ENCODE data around the gene ZNF165.
"Not testable (repeated sequence)": the region's sequence is repeated elsewhere in the genome, so short reads cannot be mapped to it uniquely, and the experiment has no call there.

The ZNF165 gene

DNA sequence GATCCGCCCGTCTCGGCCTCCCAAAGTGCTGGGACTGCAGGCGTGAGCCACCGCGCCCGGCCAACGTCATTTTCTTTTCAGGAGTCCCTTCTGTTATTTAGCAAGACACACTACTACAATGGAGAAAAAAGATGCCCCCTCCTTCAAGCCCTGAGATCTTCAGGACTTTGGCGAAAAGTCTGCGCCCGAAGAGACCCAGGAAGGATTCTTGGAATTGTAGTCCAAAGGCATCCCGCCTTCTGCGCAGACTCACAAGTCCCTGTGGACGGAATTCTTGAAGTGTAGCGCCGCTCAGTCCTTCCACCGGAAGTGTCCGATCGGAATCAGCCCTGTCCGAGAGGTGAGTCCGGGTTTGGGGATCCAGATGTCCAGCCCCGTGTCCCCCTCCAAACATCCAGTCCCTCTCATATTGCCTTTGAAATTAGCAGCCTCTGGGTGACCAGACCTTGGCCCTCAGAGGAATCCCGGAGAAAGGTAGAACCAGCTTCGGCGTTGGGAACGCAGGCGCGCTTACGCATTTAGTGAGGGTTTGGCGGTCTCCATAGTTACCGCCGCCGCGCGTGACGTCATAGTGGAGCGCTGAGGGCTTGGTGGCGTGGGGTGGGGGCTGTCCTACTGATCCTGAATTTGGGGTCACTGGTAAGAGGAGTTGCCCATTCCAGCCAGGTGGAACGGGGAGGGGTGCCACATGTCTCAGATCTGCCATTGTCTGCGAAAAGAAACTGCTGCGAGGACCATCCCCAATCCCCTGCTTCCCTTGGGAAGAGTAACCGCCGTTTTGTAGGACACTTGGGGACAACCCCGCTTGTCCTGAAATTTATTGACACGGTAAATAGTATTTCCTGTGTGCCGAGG is 490 bp downstream of the ZNF165 start:
- TF ChIP-seq, protein P1, sequence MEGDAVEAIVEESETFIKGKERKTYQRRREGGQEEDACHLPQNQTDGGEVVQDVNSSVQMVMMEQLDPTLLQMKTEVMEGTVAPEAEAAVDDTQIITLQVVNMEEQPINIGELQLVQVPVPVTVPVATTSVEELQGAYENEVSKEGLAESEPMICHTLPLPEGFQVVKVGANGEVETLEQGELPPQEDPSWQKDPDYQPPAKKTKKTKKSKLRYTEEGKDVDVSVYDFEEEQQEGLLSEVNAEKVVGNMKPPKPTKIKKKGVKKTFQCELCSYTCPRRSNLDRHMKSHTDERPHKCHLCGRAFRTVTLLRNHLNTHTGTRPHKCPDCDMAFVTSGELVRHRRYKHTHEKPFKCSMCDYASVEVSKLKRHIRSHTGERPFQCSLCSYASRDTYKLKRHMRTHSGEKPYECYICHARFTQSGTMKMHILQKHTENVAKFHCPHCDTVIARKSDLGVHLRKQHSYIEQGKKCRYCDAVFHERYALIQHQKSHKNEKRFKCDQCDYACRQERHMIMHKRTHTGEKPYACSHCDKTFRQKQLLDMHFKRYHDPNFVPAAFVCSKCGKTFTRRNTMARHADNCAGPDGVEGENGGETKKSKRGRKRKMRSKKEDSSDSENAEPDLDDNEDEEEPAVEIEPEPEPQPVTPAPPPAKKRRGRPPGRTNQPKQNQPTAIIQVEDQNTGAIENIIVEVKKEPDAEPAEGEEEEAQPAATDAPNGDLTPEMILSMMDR (IDR thresholded peaks at IDR 0.05; ENCODE audit: low read depth, low read length), result no peak
- DNase-seq (ENCODE audit: extremely low read depth, low read depth), result peak; percentile 91

DNA sequence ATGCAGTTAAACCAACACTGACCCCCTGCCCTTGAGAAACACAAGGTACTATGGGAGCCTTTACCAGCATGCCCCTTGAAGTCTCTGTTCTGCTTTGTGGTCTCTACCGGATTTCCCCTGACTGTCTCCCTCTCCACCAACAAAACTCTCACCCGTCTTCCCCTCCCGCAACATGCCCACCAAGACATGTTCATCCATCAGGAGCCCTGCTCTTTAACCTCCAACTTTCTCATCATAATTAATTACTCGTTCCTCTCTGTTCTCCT is 1.1 kb downstream of the ZNF165 start:
- TF ChIP-seq, protein P1 (IDR thresholded peaks at IDR 0.05; ENCODE audit: low read depth, low read length), result no peak
- DNase-seq (ENCODE audit: extremely low read depth, low read depth), result no peak

DNA sequence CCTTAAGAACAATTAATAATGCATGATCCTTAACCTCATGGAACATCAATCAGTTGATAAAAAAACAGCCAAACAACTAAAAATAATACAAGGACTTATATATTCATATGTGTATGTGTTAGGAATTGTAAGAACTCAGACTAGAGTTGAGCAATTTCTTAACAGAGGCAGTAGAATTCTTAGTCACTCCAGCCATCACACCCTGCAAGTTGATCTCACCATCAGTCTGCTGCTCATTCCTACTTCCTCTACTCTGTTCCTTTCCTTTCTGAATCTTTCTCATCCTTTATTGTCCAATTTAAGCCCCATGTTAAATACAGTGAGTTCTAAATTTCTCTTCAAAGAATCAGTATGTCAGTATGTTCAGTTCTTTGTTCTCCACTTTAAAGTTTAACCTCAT is 2.6 kb downstream of the ZNF165 start:
- DNase-seq (ENCODE audit: extremely low read depth, low read depth), result no peak
- TF ChIP-seq, protein P1 (IDR thresholded peaks at IDR 0.05; ENCODE audit: low read depth, low read length), result no peak

DNA sequence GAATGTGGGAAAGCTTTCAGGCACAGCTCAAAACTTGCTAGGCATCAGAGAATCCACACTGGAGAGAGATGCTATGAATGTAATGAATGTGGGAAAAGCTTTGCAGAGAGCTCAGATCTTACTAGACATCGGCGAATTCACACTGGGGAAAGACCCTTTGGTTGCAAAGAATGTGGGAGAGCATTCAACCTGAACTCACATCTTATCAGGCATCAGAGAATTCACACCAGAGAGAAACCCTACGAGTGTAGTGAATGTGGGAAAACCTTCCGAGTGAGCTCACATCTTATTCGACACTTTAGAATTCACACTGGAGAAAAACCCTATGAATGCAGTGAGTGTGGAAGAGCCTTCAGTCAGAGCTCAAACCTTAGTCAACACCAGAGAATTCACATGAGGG is 8.7 kb downstream of the ZNF165 start:
- TF ChIP-seq, protein P1 (IDR thresholded peaks at IDR 0.05; ENCODE audit: low read depth, low read length), result no peak
- no peak for DNase-seq (ENCODE audit: extremely low read depth, low read depth)

DNA sequence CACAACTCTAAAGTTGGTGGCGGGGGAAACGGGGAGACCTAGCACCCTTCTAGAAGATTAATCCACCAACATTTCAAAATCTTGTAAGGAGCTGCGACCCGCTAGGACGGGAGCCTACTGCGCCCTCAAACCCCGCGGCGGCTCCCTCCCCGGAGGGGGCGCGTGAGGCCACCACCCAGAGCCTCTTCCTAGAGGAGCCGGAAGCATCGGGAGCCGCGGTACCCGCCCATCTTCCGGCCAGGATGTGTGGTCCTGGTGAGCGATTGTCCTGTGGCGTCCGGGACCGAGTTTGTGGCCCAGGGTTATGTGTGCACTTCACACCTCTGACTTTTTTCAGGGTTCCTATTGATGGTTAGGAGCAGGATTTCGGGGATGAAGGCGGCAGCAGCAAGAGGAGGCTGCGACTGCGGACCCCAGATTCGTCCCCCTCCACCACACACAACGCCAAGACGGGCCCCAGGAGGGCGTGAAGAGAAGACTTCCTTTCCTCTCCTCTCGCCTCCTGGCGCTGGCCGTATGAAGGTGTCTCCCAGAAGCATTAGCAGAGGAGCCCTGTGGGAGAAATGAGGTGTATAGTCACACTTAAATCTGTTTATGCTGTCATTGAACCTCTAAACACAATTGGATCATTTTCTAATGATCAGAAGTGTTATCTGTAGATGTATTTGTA is 10.7 kb downstream of the ZNF165 start:
- no peak for DNase-seq (ENCODE audit: extremely low read depth, low read depth)
- TF ChIP-seq, protein P1 (IDR thresholded peaks at IDR 0.05; ENCODE audit: low read depth, low read length), result no peak

DNA sequence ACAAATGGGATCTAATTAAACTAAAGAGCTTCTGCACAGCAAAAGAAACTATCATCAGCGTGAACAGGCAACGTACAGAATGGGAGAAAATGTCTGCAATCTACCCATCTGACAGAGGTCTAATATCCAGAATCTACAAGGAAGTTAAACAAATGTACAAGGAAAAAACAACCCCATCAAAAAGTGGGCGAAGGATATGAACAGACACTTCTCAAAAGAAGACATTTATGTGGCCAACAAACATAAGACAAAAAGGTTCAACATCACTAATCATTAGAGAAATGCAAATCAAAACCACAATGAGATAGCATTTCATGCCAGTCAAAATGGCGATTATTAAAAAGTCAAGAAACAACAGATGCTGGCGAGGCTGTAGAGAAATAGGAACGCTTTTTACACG is 21.9 kb downstream of the ZNF165 start:
- DNase-seq (ENCODE audit: extremely low read depth, low read depth), result not testable (repeated sequence)

DNA sequence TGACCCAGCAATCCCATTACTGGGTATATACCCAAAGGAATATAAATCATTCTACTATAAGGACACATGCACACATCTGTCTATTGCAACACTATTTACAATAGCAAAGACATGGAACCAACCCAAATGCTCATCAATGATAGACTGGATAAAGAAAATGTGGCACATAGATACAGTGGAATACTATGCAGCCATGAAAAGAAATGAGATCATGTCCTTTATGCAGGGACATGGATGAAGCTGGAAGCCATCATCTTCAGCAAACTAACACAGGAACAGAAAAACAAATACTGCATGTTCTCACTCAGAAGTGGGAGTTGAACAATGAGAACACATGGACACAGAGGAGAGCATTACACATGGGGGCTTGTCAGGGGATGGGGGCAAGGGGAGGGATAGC is 22.3 kb downstream of the ZNF165 start:
- DNase-seq (ENCODE audit: extremely low read depth, low read depth), result not testable (repeated sequence)

DNA sequence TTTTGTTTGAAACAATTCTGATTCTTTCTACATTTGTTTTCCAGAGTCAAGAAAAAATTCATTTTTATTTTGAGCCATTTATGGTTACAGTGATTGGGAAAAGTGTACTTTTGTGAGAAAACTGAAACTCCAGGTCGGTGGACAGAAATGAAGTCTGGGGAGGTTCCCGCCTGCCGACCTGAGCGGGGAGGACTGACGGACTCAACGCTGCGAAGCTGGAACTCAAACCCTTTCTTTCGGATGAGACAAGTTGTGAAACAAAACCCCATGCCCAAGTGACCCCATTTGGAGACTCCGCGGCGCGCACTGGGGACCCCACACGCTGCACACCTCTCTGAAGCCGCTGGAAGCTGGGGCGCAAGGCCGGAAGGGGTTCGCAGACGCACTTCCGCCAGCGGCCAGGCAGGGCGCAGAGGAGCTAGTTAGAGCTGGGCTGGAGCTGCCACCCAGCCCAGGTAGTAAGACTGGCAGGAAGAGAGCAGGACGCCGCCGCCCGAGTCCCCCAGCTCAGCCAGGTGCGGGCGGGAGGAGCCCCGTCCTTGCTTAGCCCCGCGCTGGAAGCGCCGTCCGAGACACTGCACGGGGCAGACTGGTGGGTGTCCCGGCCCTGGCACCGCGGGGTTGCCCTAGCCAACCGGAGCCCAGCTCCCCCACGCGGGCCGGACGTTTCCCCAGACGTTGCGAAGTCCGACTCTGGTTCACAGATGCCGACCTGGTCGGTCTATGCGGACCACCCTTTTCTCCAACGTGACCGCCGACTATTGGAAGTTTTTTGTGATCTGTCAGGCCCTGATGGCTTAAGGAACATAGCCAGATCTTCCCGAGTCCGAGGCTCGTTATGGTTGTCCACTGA is 24.2 kb downstream of the ZNF165 start:
- TF ChIP-seq, protein P1 (IDR thresholded peaks at IDR 0.05; ENCODE audit: low read depth, low read length), result peak; percentile 64
- DNase-seq (ENCODE audit: extremely low read depth, low read depth), result peak; percentile 44

Measured in AG09319 (cell line).